Esophagus squamous epithelium (tissue), 5 donors: Measurements from ENCODE around the gene GALNT16. TPM values are rescaled to one million over a fixed set of nuclear protein-coding genes. Genes with fewer than 3 reads are reported as not detected.
"Not testable (repeated sequence)": the region's sequence is repeated elsewhere in the genome, so short reads cannot be mapped to it uniquely, and the experiment has no call there.

Experiments used
- DNase-seq: peaks from one replicate; lab custom pipeline; 2025; lab: John Stamatoyannopoulos, UW
- H3K27ac ChIP-seq, 4 donors: fragments of 200-600 bp; sonication (generic); one replicate each; pipeline ENCODE4 v1.5.1; 2016 to 2019; ENCODE audit warnings: mild to moderate bottlenecking in 1 of 4
- H3K27me3 ChIP-seq, 4 donors: fragments of 200-600 bp; sonication (generic); 1 replicate in 3 of 4; 2 replicates in 1 of 4; pipeline versions ENCODE4 v1.5.1 to v1.6.0; 2017 to 2021; ENCODE audit warnings: antibody characterized with exemption in 1 of 4
- H3K36me3 ChIP-seq, 3 donors: fragments of 200-600 bp; sonication (generic); one replicate each; pipeline ENCODE4 v1.5.1; 2016 to 2019
- H3K4me1 ChIP-seq, 3 donors: fragments of 200-600 bp; sonication (generic); one replicate each; pipeline ENCODE4 v1.5.1; 2017 to 2019
- H3K4me3 ChIP-seq, 4 donors: fragments of 200-600 bp; sonication (generic); 1 replicate in 3 of 4; 2 replicates in 1 of 4; pipeline ENCODE4 v1.5.1; 2016 to 2019; ENCODE audit warnings: mild to moderate bottlenecking in 2 of 4, moderate library complexity in 1 of 4
- H3K9me3 ChIP-seq, 3 donors: fragments of 200-600 bp; sonication (generic); one replicate each; pipeline ENCODE4 v1.5.1; 2016 to 2019
- POLR2A ChIP-seq, 4 donors: fragments of 450-650 bp; IDR thresholded peaks; one replicate each; pipeline ENCODE4 v1.6.1; 2017; ENCODE audit warnings: antibody characterized with exemption in 4 of 4, mild to moderate bottlenecking in 4 of 4, moderate library complexity in 3 of 4
- WGBS, 2 donors: methylation state at CpG; one replicate each; pipeline ENCODE4 v1.1.5; 2018; 5-methylcytosine and 5-hydroxymethylcytosine counted together
- intact Hi-C: fragments of 100-400 bp; cut with DNase I; formaldehyde crosslinking; loops from one replicate; pipeline ENCODE4 v1.15.0; 2022
- total RNA-seq, 4 donors: library from RNA; depleted of rRNA; stranded (reverse); fragments of >200 nt; gene quantifications; one replicate each; pipeline ENCODE4 v1.1.0, GENCODE V29; 2016
- TF ChIP-seq, protein P1 (sequence below), 6 experiments: fragments of 450-650 bp in 4 of 6; fragments of 200-600 bp in 2 of 6; sonication (generic) in 2 of 6; IDR thresholded peaks; one replicate each; pipeline ENCODE4 v1.5.1; 2016 to 2019; ENCODE audit warnings: antibody characterized with exemption in 6 of 6, mild to moderate bottlenecking in 4 of 6, moderate library complexity in 4 of 6
- donor health status: DM: yes; HTN: yes; CAD: no.

Gene GALNT16
- total RNA-seq = 1 to 10 TPM in 2 of 4 donors, under 1 TPM in 2; 0.11 to 2.7 (median 1.3) TPM

GRCh38 chr14:69259527-69260189 lies at the start of gene GALNT16:
TSS of gene GALNT16 (plus strand) at chr14:69260158. CDS start at chr14:69260291, 133 bp downstream.
- Histone ChIP-seq H3K4me1 (peaks cover 26 to 43% (median 26%) of the 10 kb centered on the region in 3 donors), H3K27me3 (peaks cover 0 to 88% (median 2%) of the 10 kb centered on the region in 4 donors), H3K4me3 (peak within 1 kb of the TSS; percentile 35 to 72 (median 54)), H3K36me3 (no peaks in the 10 kb centered on the region), H3K27ac (peak within 1 kb of the TSS in 3 of 4 donors; percentile 45 to 59 (median 47)), H3K9me3 (no peaks in the 10 kb centered on the region)
- intact Hi-C loops = no loop called here
- TF ChIP-seq, protein P1, sequence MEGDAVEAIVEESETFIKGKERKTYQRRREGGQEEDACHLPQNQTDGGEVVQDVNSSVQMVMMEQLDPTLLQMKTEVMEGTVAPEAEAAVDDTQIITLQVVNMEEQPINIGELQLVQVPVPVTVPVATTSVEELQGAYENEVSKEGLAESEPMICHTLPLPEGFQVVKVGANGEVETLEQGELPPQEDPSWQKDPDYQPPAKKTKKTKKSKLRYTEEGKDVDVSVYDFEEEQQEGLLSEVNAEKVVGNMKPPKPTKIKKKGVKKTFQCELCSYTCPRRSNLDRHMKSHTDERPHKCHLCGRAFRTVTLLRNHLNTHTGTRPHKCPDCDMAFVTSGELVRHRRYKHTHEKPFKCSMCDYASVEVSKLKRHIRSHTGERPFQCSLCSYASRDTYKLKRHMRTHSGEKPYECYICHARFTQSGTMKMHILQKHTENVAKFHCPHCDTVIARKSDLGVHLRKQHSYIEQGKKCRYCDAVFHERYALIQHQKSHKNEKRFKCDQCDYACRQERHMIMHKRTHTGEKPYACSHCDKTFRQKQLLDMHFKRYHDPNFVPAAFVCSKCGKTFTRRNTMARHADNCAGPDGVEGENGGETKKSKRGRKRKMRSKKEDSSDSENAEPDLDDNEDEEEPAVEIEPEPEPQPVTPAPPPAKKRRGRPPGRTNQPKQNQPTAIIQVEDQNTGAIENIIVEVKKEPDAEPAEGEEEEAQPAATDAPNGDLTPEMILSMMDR (IDR thresholded peaks at IDR 0.05) = peak in 1 of 6 experiments; percentile 10
- no peak for TF ChIP-seq POLR2A (IDR thresholded peaks at IDR 0.05)
- WGBS, 2 donors = 0 to 32% methylated on average over 1 to 5 of the region's 74 CpGs
- DNase-seq = no peak

DNA sequence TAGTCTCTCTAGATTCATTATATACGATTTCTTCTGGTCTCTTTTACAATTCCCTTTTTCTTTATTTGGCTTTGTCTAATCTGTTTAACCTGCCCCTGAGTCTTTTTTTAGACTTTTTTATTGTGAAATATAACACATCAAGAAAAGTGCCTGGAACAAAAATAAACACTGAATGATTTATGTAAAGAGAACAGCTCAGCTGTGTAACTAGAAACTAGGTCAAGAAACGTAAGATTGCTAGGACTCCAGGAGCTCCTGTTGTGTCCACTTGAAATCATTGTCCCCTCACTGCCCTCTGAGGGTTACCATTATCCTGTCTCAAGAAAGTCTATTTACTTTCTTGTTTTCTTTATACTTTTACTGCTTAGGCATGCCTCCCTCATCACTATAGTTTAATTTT lies 45.6 kb upstream of the GALNT16 start:
- Histone ChIP-seq H3K27me3 (no peaks in the 10 kb centered on the region), H3K4me3 (no peak overlapping the region), H3K4me1 (peaks cover 0 to 11% (median 0%) of the 10 kb centered on the region in 3 donors), H3K9me3 (no peaks in the 10 kb centered on the region), H3K27ac (no peak overlapping the region), H3K36me3 (peaks cover 0 to 52% (median 0%) of the 10 kb centered on the region in 3 donors)
- 60 to 71% methylated on average over 2 of the region's 2 CpGs for WGBS, 2 donors
- intact Hi-C loops = no loop called here
- no peak for TF ChIP-seq POLR2A (IDR thresholded peaks at IDR 0.05)
- TF ChIP-seq, protein P1 (IDR thresholded peaks at IDR 0.05) = no peak
- DNase-seq = no peak

- H3K4me1 ChIP-seq, intact Hi-C loops, DNase-seq, H3K9me3 ChIP-seq, H3K4me3 ChIP-seq, H3K27me3 ChIP-seq, H3K27ac ChIP-seq: not testable (repeated sequence)
- peaks cover 0 to 27% (median 0%) of the 10 kb centered on the region in 3 donors for H3K36me3 ChIP-seq
- 95 to 98% methylated on average over 3 of the region's 3 CpGs for WGBS, 2 donors
Measured at GRCh38 chr14:69217663-69218062, 42.3 kb upstream of the GALNT16 start.

DNA sequence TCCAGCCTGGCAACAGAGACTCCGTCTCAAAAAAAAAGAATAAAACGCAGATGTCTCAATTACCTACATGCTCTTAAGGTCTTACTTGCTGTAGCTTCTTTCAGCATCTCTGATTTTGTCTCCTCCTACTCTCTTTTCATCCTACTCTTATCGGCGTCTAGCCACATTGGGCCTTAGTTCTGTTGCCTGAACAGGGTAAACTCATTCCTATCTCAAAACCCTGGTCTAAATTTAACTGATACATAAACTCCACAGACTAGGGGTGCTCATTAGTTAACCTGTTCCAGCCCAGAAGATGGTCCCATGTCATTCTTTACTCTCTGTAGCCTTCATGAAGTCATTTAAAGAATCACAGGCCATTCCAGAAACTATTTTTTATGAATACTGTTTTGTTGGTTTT lies 35.0 kb upstream of the GALNT16 start:
- intact Hi-C loops = no loop called here

GRCh38 chr14:69226178-69226577 lies 33.8 kb upstream of the GALNT16 start:
- no peak for DNase-seq
- peaks cover 0 to 45% (median 0%) of the 10 kb centered on the region in 3 donors for H3K36me3 ChIP-seq
- H3K4me3 ChIP-seq = no peak overlapping the region
- WGBS, 2 donors = 50 to 72% methylated on average over 9 of the region's 9 CpGs
- no peaks in the 10 kb centered on the region for H3K27me3 ChIP-seq
- H3K27ac ChIP-seq = peak overlapping the region in 2 of 4 donors; percentile 30 to 62
- TF ChIP-seq, protein P1 (IDR thresholded peaks at IDR 0.05) = no peak
- TF ChIP-seq POLR2A (IDR thresholded peaks at IDR 0.05) = no peak
- peaks cover 0 to 11% (median 0%) of the 10 kb centered on the region in 3 donors for H3K4me1 ChIP-seq
- H3K9me3 ChIP-seq = no peaks in the 10 kb centered on the region
- intact Hi-C loops = no loop called here

More for the DNA sequence above, 35.0 kb upstream of the GALNT16 start:
- Histone ChIP-seq H3K4me3 (no peak overlapping the region), H3K9me3 (no peaks in the 10 kb centered on the region), H3K36me3 (peaks cover 0 to 33% (median 0%) of the 10 kb centered on the region in 3 donors), H3K27ac (no peak overlapping the region), H3K4me1 (peaks cover 0 to 11% (median 0%) of the 10 kb centered on the region in 3 donors), H3K27me3 (no peaks in the 10 kb centered on the region)
- TF ChIP-seq POLR2A (IDR thresholded peaks at IDR 0.05) = no peak
- TF ChIP-seq, protein P1 (IDR thresholded peaks at IDR 0.05) = no peak
- WGBS, 2 donors = 82 to 96% methylated on average over 4 of the region's 4 CpGs
- no peak for DNase-seq
